AG10803 (cell line): ENCODE measurements around the gene POLR1E.

Experiments used
- DNase-seq: peaks from one replicate; pipeline ENCODE4 v3.0.0; 2010; ENCODE audit warnings: low read depth
- H3K4me3 ChIP-seq: 2 replicates; pipeline ENCODE4 v1.5.1; 2011; ENCODE audit warnings: mild to moderate bottlenecking, low read length, control low read depth
- CTCF ChIP-seq: conservative IDR thresholded peaks from 2 replicates; pipeline ENCODE4 v1.5.1; 2011; ENCODE audit warnings: mild to moderate bottlenecking, low read length, control low read depth, inconsistent platforms

Gene POLR1E

DNA sequence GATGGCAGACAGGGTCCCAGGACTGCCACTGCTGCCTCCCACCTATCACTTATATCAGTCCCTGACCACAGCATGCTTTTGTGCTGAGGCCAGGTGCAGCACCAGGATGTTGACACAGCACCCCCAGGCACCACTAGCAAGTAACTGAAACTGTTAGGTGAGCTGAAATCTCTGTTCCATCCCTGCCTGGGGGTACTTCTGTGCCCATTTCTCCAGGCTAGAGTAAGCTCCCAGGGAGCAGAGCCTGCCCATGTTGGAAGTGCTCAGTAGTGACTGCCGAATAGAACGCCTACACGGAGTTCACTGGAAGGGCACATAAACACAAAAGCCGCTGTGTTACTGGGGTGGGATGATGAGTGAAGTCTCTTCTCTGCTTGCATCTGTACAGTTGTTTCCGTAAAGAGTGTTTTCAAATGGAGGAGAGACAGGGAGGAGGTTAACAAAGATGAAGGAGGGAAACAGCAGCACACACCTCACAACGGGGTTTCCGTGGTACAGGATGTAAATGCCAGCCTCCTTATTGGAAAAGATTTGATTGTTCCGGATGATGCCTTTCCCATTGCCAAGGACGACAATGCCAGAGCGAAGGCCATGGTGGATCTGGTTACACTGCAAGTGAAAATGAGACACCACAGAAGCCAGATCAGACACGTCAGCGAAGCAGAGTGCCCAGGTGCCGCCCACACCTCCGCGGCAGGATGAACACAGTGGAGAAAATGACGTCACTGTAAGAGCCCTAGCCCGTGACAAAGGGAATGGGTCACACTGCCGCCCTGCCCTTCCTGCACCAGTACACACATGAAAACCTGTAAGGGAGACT lies 43.1 kb downstream of the POLR1E start:
- TF ChIP-seq CTCF: no peak
- H3K4me3 ChIP-seq: no peak overlapping the region
- no peak for DNase-seq

- H3K4me3 ChIP-seq: no peak overlapping the region
- no peak for TF ChIP-seq CTCF
- DNase-seq: no peak
Measured at GRCh38 chr9:37531699-37532098, 46.0 kb downstream of the POLR1E start.

DNA sequence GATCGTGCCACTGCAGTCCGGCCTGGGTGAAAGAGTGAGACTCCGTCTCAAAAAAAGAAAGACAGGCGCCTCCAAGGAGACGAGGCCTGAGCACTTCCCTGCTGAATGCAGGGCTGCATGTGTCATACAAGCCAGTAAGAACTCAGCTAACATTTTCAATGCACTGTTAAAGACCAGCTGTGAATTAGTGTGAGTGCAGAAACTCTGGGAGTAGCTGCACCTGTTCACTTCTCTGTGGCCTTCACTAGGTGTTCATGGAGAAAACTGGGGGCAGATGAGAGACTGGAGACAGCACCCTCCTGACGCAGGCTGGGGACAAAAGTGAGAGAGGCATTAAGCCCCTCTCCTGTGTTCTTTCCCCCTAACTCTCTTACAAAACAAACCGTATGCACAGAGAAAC lies 48.7 kb downstream of the POLR1E start:
- no peak for DNase-seq
- H3K4me3 ChIP-seq: no peak overlapping the region
- TF ChIP-seq CTCF: no peak

- no peak for TF ChIP-seq CTCF
- no peak for DNase-seq
- no peak overlapping the region for H3K4me3 ChIP-seq
Measured at GRCh38 chr9:37534901-37535300, 49.2 kb downstream of the POLR1E start.

DNA sequence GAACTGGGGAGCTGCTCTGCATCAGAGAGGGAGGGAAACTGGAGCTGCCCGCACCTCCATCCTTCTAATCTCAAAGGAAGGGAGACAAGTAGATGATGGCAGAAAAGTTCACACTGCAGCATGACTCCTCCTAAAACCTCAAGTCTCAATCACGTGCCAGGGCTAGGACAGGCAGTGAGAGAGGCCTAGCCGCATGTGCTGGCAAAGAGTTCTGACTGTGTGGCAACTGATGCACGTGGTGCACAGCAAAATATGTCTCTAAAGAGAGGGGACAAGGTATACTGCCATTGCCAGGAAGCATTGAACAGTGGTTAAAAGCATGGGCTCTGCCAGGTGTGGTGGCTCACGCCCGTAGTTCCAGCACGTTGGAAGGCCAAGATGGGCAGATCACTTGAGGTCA lies 52.4 kb downstream of the POLR1E start:
- H3K4me3 ChIP-seq: no peak overlapping the region
- TF ChIP-seq CTCF: no peak
- no peak for DNase-seq

- TF ChIP-seq CTCF: no peak
- H3K4me3 ChIP-seq: no peak overlapping the region
- DNase-seq: no peak
Measured at GRCh38 chr9:37539634-37540033, 53.9 kb downstream of the POLR1E start.

- no peak overlapping the region for H3K4me3 ChIP-seq
- no peak for TF ChIP-seq CTCF
- DNase-seq: no peak
Measured at GRCh38 chr9:37540634-37541033, 54.9 kb downstream of the POLR1E start.
